ENCODE measurements around the gene HAPLN1. TPM values are rescaled to one million over a fixed set of nuclear protein-coding genes. Genes with fewer than 3 reads are reported as not detected.

The HAPLN1 gene
- total and polyA plus RNA-seq, 2 of the 4 experiments (the other 2 are of a cell fraction) = under 0.01 to 0.07 TPM

GRCh38 chr5:83633285-83633684 lies 87.4 kb downstream of the HAPLN1 start:
- Histone ChIP-seq H4K91ac (ENCODE audit: insufficient read depth, low read depth, low read length) (no peak overlapping the region), H3K36me3 (ENCODE audit: control insufficient read depth, insufficient read depth, low read length) (no peaks in the 10 kb centered on the region), H2AK5ac (ENCODE audit: low read depth, low read length) (peak overlapping the region; percentile 6), H4K5ac (ENCODE audit: low read depth, low read length) (no peak overlapping the region), H3K18ac (ENCODE audit: low read depth, low read length) (no peak overlapping the region), H3K27me3 (ENCODE audit: control insufficient read depth, insufficient read depth, low read length) (peaks cover 5% of the 10 kb centered on the region), H2BK20ac (ENCODE audit: low read depth, low read length) (peak overlapping the region; percentile 43; the same call in 1 of the 2 replicates), H3K9ac (ENCODE audit: low read depth, low read length) (no peak overlapping the region), H3K14ac (replicated peaks; ENCODE audit: low read depth, low read length) (peak overlapping the region; percentile 50; the same call in 1 of the 2 replicates), H4K8ac (ENCODE audit: low read depth in 2 of 2, low read length in 2 of 2) (no peak overlapping the region), H2BK5ac (ENCODE audit: low read depth, low read length, poor library complexity, severe bottlenecking) (no peak overlapping the region), H3K79me1 (ENCODE audit: low read depth in 1 of 2, low read length in 2 of 2) (no peaks in the 10 kb centered on the region), H2AFZ (replicated peaks; ENCODE audit: low read length, poor library complexity) (no peak overlapping the region), H3K4me3 (ENCODE audit: insufficient read depth, low read depth, low read length) (no peak overlapping the region), H3K4ac (ENCODE audit: low read depth, low read length) (peak overlapping the region; percentile 61), H2AK9ac (replicated peaks; ENCODE audit: low read depth, low read length, poor library complexity) (no peak overlapping the region), H3K56ac (ENCODE audit: extremely low read depth, insufficient read depth, low read length) (no peak overlapping the region), H3K4me2 (ENCODE audit: low read depth, low read length) (no peak overlapping the region), H2BK15ac (ENCODE audit: low read depth, low read length) (no peak overlapping the region), H3K27ac (ENCODE audit: insufficient read depth, low read length) (no peak overlapping the region), H3K9me3 (ENCODE audit: control insufficient read depth, insufficient read depth, low read length) (no peaks in the 10 kb centered on the region), H4K20me1 (ENCODE audit: insufficient read depth, low read length) (no peaks in the 10 kb centered on the region), H3K9me1 (ENCODE audit: insufficient read depth, low read length) (no peaks in the 10 kb centered on the region), H3K4me1 (ENCODE audit: control insufficient read depth, insufficient read depth, low read length) (peaks cover 2% of the 10 kb centered on the region), H2BK120ac (ENCODE audit: low read depth, low read length) (peak overlapping the region; percentile 21; the same call in 1 of the 2 replicates), H3K23ac (ENCODE audit: low read depth, low read length) (0 out of 2 replicates have a peak overlapping the region, but pooled peaks have one; percentile 4)
- intact Hi-C loops (cut with micrococcal nuclease) (no loop called here), in situ Hi-C loops (cut with MboI; ENCODE audit: low sequenced_read_pairs) (no loop called here), dilution Hi-C loops (cut with HindIII; ENCODE audit: low sequenced_read_pairs, unreplicated experiment) (no loop called here)
- DNase-seq = no peak
- TF ChIP-seq NFE2L2 (IDR thresholded peaks at IDR 0.05; ENCODE audit: low read depth, low read length) = no peak
- TF ChIP-seq MAZ (IDR thresholded peaks at IDR 0.05; ENCODE audit: borderline replicate concordance, low read depth, low read length) = no peak
- TF ChIP-seq SMC3 (IDR thresholded peaks at IDR 0.05; ENCODE audit: low read depth, low read length) = no peak
- TF ChIP-seq, protein P1, sequence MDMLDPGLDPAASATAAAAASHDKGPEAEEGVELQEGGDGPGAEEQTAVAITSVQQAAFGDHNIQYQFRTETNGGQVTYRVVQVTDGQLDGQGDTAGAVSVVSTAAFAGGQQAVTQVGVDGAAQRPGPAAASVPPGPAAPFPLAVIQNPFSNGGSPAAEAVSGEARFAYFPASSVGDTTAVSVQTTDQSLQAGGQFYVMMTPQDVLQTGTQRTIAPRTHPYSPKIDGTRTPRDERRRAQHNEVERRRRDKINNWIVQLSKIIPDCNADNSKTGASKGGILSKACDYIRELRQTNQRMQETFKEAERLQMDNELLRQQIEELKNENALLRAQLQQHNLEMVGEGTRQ (IDR thresholded peaks at IDR 0.05; ENCODE audit: low read depth, low read length) = no peak
- no peak for TF ChIP-seq MXI1 (IDR thresholded peaks at IDR 0.05; ENCODE audit: borderline replicate concordance, low read depth, low read length)
- no peak for TF ChIP-seq POLR2A (IDR thresholded peaks at IDR 0.05; ENCODE audit: low read depth, low read length)
- no peak for TF ChIP-seq CEBPB (IDR thresholded peaks at IDR 0.05; ENCODE audit: low read depth, low read length)
- no peak for TF ChIP-seq MAFK (IDR thresholded peaks at IDR 0.05; ENCODE audit: low read depth, low read length)
- no peak for TF ChIP-seq RCOR1 (IDR thresholded peaks at IDR 0.05; ENCODE audit: insufficient replicate concordance, low read length)
- TF ChIP-seq FOS (IDR thresholded peaks at IDR 0.05; ENCODE audit: low read depth, low read length) = no peak
- TF ChIP-seq CHD1 (IDR thresholded peaks at IDR 0.05; ENCODE audit: low read depth, low read length) = no peak
- no peak for TF ChIP-seq BHLHE40 (IDR thresholded peaks at IDR 0.05; ENCODE audit: low read depth, low read length)
- TF ChIP-seq ELK1 (IDR thresholded peaks at IDR 0.05; ENCODE audit: borderline replicate concordance, low read depth, low read length) = no peak
- no peak for TF ChIP-seq RFX5 (IDR thresholded peaks at IDR 0.05; ENCODE audit: low read depth, low read length)
- no peak for TF ChIP-seq CTCF (conservative IDR thresholded peaks at IDR 0.05; ENCODE audit: low read depth, low read length)
- no peak for TF ChIP-seq RAD21 (IDR thresholded peaks at IDR 0.05; ENCODE audit: low read length)
- no CpG with 5 or more reads among the region's 2 CpGs for WGBS, 2 experiments (ENCODE audit: extremely low coverage in 2 of 2, insufficient read length in 1 of 2)
- ChIA-PET POLR2A (ENCODE audit: unreplicated experiment) (no interaction called here), CTCF (interaction anchor here (1.0 to 1.3 kb wide), 3 partner anchors 9 to 25 kb away, joined by 3 to 5 read pairs (median 3); no protein-coding TSS in a partner anchor)
- no TSS peak for BruUV-seq (replicated peaks)
- no peak; the same call in 1 of the 2 replicates for ATAC-seq (ENCODE audit: low read depth)
